Cardiac muscle cell (in vitro differentiated cells and primary cell): ENCODE measurements around the gene BCKDHB. TPM values are rescaled to one million over a fixed set of nuclear protein-coding genes. Genes with fewer than 3 reads are reported as not detected.
A peak's percentile ranks its signal among the peaks of the same experiment; 100 is the strongest.
"Not testable (repeated sequence)": the region's sequence is repeated elsewhere in the genome, so short reads cannot be mapped to it uniquely, and the experiment has no call there.

Experiments
- DNase-seq, 2 donors: peaks; one replicate each; pipeline versions ENCODE4 v3.0.0 to v3.0.0-alpha.2; 2010 to 2017; ENCODE audit warnings: low read depth in 1 of 2, low spot score in 1 of 2
- H3K27ac ChIP-seq: fragments of 200-600 bp; sonication (generic); 2 replicates; pipeline ENCODE4 v1.5.1; 2016
- H3K27me3 ChIP-seq: fragments of 200-600 bp; sonication (generic); 2 replicates; pipeline ENCODE4 v1.6.0; 2016; ENCODE audit warnings: control low read depth
- H3K36me3 ChIP-seq: fragments of 200-600 bp; sonication (generic); 2 replicates; pipeline ENCODE4 v1.5.1; 2016; ENCODE audit warnings: control low read depth
- H3K4me1 ChIP-seq: fragments of 200-600 bp; sonication (generic); 2 replicates; pipeline ENCODE4 v1.8.1; 2017; ENCODE audit warnings: low read depth, mild to moderate bottlenecking, mixed run types
- H3K4me3 ChIP-seq: fragments of 200-600 bp; sonication (generic); 2 replicates; pipeline ENCODE4 v1.5.1; 2016; ENCODE audit warnings: mild to moderate bottlenecking
- H3K9me3 ChIP-seq: fragments of 200-600 bp; sonication (generic); 2 replicates; pipeline ENCODE4 v1.5.1; 2017; ENCODE audit warnings: low read depth, mild to moderate bottlenecking, control low read depth
- CTCF ChIP-seq: IDR thresholded peaks from 2 replicates; pipeline ENCODE4 v1.5.1; 2012; ENCODE audit warnings: low read depth, mild to moderate bottlenecking, low read length
- polyA plus RNA-seq: library from polyadenylated mRNA; unstranded; fragments of >200 nt; fragmentation: Nextera tagmentation; extraction: Ambion mirVana; gene quantifications from 2 replicates; pipeline ENCODE4 v1.2.1, GENCODE V29; 2016
- total RNA-seq: library from RNA; depleted of rRNA; stranded (reverse); fragments of >200 nt; gene quantifications from 2 replicates; pipeline ENCODE4 v1.2.3, GENCODE V29; 2016

Gene BCKDHB
- total RNA-seq (17.6 and 27.8 TPM in 2 replicates), polyA plus RNA-seq (36.1 and 37.4 TPM in 2 replicates)

DNA sequence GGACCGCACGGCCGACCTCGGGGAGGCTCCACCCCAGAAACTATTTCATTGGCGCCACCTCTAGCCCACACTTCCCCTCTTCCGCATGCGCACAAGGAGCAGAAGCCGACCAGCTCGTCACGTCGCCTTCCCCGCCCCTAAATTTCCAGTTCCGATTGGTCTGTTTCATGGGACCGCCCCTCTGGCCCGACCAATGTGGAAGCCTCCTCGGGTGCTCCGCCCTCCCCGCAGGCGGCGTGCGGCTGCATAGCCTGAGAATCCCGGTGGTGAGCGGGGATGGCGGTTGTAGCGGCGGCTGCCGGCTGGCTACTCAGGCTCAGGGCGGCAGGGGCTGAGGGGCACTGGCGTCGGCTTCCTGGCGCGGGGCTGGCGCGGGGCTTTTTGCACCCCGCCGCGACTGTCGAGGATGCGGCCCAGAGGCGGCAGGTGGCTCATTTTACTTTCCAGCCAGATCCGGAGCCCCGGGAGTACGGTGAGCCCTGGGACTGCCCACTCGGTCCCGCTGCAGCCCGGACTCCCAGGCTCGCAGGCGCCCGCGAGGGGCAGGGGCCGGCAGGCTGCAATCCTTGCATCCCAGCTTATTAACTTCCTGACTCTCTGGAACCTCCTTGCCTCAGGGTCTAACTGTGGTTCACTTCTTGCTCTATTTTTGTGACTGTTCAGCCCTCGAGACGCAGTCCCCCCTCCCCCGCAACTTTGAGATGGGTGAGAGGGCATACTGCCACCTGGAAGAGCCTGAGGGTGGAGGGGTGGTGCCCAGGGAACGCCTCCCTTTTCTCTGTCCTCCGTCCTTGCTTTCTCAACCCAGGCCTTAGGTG is at the start of gene BCKDHB:
BCKDHB (plus strand) TSS at position 254 of the 818 bp plus-strand sequence; CDS start at position 277, 23 bp downstream.
- H3K4me1 ChIP-seq: peaks cover 2% of the 10 kb centered on the region
- H3K4me3 ChIP-seq: peak within 1 kb of the TSS; percentile 81
- no peaks in the 10 kb centered on the region for H3K27me3 ChIP-seq
- TF ChIP-seq CTCF: no peak
- peak within 1 kb of the TSS; percentile 91 for H3K27ac ChIP-seq
- H3K36me3 ChIP-seq: no peaks in the 10 kb centered on the region
- peak; percentile 99 for DNase-seq
- no peaks in the 10 kb centered on the region for H3K9me3 ChIP-seq

DNA sequence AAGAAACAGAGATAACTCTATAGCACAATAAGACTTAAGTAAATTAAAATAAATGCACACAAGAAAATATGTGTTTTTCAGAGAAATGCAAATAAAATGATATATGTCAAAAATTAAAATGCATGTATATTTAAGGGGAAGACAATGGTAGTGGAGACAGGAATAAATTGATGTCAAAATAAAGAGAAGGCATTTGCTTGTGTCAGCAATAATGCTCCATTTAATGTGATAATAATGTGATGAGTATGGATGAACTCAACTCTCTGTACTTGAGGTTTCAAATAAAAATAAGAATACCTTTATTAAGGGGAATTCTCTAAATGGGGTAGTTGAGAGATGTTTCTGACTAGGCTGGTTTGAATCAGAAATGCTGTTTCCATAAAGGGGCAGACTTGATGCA is 45.7 kb upstream of the BCKDHB start:
- H3K27me3 ChIP-seq: no peaks in the 10 kb centered on the region
- no peak overlapping the region for H3K4me3 ChIP-seq
- no peaks in the 10 kb centered on the region for H3K9me3 ChIP-seq
- H3K4me1 ChIP-seq: no peaks in the 10 kb centered on the region
- no peak for DNase-seq
- no peak overlapping the region for H3K27ac ChIP-seq
- no peaks in the 10 kb centered on the region for H3K36me3 ChIP-seq
- no peak for TF ChIP-seq CTCF

DNA sequence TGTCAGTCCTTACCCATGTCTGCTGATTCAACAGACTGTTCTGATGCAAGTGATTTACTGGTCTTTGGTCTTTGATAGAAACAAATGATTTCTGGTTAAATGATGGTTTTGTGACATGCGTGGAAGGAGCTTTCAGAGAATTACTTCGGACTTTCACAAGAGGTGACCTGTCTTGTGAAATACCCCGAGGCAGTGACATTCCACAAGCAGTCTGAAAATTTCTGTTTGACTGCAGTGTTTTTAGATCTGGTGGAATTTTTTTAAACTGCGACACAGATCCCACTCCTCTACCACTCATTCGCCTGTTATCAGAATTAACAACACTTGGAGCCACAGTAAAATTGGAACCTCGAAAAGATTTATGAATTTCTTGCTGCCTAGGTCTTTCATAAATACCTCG is 38.3 kb upstream of the BCKDHB start:
- not testable (repeated sequence) for DNase-seq, H3K4me3 ChIP-seq, H3K27me3 ChIP-seq, H3K36me3 ChIP-seq, H3K9me3 ChIP-seq, H3K27ac ChIP-seq, H3K4me1 ChIP-seq

DNA sequence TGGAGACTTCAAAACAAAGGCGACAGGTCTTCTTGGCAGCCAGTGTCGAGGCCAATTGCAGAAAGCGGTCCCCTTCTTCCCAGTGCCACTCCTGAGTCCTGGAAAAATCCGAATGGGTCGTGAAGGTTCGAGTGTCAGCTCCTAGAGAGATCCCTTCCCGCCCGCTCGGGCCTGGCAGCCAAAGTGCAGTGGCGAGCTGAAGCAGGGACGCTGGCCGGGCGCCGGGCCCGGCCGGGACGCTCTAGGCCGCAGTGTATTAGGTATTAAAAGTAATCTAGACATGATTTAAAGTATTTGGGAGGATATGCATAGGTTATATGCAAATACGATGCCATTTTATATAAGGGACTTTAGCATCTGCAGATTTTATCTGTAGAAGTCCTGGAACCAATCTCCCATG is 36.0 kb upstream of the BCKDHB start:
- not testable (repeated sequence) for H3K27ac ChIP-seq, DNase-seq, H3K27me3 ChIP-seq, H3K4me3 ChIP-seq, H3K9me3 ChIP-seq, H3K4me1 ChIP-seq, H3K36me3 ChIP-seq

DNA sequence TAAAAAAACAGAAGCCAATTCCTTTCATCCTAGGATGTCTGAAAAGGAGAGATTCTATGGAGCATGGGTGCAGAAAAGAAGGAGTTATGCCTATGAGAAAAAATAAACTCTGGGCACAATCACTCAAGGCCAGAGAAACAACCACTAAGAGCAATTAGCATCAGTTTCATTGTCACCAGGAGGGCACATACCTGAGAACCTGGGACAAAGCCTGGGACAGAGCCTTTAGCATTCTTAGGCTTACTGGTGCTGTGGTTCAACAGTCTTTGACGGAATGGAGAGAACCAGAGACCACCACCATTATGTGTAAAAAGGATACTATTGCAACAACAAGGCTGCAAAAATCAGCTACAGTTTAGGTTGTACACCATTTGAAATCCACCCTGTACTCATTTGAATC is 29.4 kb upstream of the BCKDHB start:
- Histone ChIP-seq H3K9me3 (no peaks in the 10 kb centered on the region), H3K4me3 (no peak overlapping the region), H3K27ac (no peak overlapping the region), H3K4me1 (no peaks in the 10 kb centered on the region), H3K36me3 (no peaks in the 10 kb centered on the region), H3K27me3 (no peaks in the 10 kb centered on the region)
- no peak for DNase-seq
- TF ChIP-seq CTCF: no peak

DNA sequence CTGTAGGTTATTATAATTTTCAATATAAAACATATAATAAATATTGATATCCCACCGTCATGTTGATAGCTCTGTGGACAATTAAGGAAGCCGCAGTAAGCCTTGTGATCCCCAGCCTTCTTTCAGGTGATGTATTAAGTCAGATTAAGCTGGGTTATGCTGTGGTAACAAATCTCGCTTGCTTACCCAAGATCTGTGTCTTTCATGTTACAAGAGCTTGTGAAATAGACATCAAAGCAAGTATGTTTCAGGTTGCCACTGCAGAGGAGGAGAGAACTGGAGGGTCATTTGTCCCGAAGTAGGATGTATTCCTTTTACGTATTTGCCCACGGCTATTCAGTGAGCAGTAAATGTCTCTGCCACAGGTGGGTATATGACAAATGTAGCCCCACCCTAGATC is 17.8 kb upstream of the BCKDHB start:
- H3K4me1 ChIP-seq: no peaks in the 10 kb centered on the region
- no peak for TF ChIP-seq CTCF
- no peaks in the 10 kb centered on the region for H3K36me3 ChIP-seq
- H3K27ac ChIP-seq: no peak overlapping the region
- no peaks in the 10 kb centered on the region for H3K9me3 ChIP-seq
- H3K27me3 ChIP-seq: no peaks in the 10 kb centered on the region
- no peak overlapping the region for H3K4me3 ChIP-seq
- no peak for DNase-seq
